Parathyroid adenoma (tissue), 2 donors: ENCODE results near the gene SPOCD1.

Experiments used
- H2AFZ ChIP-seq: fragments of 300-600 bp; sonication (generic); one replicate; pipeline ENCODE4 v1.7.0; 2017; ENCODE audit warnings: antibody characterized with exemption, mild to moderate bottlenecking
- H3K27ac ChIP-seq: fragments of 300-600 bp; sonication (generic); one replicate; pipeline ENCODE4 v1.7.0; 2017
- H3K27me3 ChIP-seq: fragments of 300-600 bp; sonication (generic); one replicate; pipeline ENCODE4 v1.7.0; 2017; ENCODE audit warnings: low read length; ENCODE audit not compliant: control insufficient read depth, insufficient read depth
- H3K36me3 ChIP-seq: fragments of 300-600 bp; sonication (generic); one replicate; pipeline ENCODE4 v1.7.0; 2017; ENCODE audit warnings: low read length; ENCODE audit not compliant: control insufficient read depth, insufficient read depth
- H3K4me1 ChIP-seq: fragments of 300-600 bp; sonication (generic); one replicate; pipeline ENCODE4 v1.7.0; 2017; ENCODE audit warnings: control low read depth
- H3K4me2 ChIP-seq: fragments of 300-600 bp; sonication (generic); one replicate; pipeline ENCODE4 v1.7.0; 2017; ENCODE audit warnings: low read length
- H3K4me3 ChIP-seq: fragments of 300-600 bp; sonication (generic); one replicate; pipeline ENCODE4 v1.7.0; 2017; ENCODE audit warnings: low read depth, low read length
- H3K79me2 ChIP-seq: fragments of 300-600 bp; sonication (generic); one replicate; pipeline ENCODE4 v1.7.0; 2017; ENCODE audit warnings: control low read depth
- H3K9ac ChIP-seq: fragments of 300-600 bp; sonication (generic); one replicate; pipeline ENCODE4 v1.7.0; 2017; ENCODE audit warnings: mild to moderate bottlenecking
- H3K9me3 ChIP-seq: fragments of 300-600 bp; sonication (generic); one replicate; pipeline ENCODE4 v1.7.0; 2017; ENCODE audit warnings: low read length; ENCODE audit not compliant: control insufficient read depth
- TF ChIP-seq, protein P1 (sequence below): fragments of 300-600 bp; sonication (generic); IDR thresholded peaks from one replicate; pipeline ENCODE4 v1.7.0; 2017; ENCODE audit warnings: antibody characterized with exemption, mild to moderate bottlenecking
- donor health status: primary hyperparathyroidism.

SPOCD1 gene

DNA sequence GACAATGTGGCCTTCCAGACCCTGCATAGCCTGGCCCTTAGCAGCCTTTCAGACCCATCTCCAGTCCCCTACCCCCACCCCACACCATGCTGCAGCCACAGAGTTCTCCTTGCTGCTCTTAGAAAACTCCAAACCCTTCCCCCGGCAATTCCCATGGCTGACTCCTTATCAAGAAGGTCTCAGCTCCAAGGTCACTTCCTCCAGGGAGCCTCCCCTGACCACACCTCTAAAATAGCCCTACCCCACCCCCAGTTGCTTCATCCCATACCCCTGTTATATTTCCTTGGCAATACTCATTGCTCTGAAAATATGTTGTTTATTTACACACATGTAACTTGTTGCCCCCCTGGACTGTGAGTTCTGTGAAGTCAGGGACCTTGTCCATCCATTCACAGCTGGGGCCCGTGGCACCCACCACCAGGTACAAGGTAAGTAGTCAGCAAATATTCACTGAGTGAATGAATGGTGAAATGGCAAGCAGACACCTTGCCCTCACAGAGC, 47.4 kb downstream of the SPOCD1 start:
- no peak overlapping the region for H2AFZ ChIP-seq
- peaks cover 9% of the 10 kb centered on the region for H3K27me3 ChIP-seq
- H3K9ac ChIP-seq, result no peak overlapping the region
- H3K79me2 ChIP-seq, result no peaks in the 10 kb centered on the region
- TF ChIP-seq, protein P1, sequence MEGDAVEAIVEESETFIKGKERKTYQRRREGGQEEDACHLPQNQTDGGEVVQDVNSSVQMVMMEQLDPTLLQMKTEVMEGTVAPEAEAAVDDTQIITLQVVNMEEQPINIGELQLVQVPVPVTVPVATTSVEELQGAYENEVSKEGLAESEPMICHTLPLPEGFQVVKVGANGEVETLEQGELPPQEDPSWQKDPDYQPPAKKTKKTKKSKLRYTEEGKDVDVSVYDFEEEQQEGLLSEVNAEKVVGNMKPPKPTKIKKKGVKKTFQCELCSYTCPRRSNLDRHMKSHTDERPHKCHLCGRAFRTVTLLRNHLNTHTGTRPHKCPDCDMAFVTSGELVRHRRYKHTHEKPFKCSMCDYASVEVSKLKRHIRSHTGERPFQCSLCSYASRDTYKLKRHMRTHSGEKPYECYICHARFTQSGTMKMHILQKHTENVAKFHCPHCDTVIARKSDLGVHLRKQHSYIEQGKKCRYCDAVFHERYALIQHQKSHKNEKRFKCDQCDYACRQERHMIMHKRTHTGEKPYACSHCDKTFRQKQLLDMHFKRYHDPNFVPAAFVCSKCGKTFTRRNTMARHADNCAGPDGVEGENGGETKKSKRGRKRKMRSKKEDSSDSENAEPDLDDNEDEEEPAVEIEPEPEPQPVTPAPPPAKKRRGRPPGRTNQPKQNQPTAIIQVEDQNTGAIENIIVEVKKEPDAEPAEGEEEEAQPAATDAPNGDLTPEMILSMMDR, result no peak
- H3K36me3 ChIP-seq, result no peaks in the 10 kb centered on the region
- no peaks in the 10 kb centered on the region for H3K9me3 ChIP-seq
- H3K4me1 ChIP-seq, result peaks cover 4% of the 10 kb centered on the region
- no peak overlapping the region for H3K4me2 ChIP-seq
- H3K27ac ChIP-seq, result no peak overlapping the region
- H3K4me3 ChIP-seq, result no peak overlapping the region

- H3K9me3 ChIP-seq, result no peaks in the 10 kb centered on the region
- no peak overlapping the region for H3K4me3 ChIP-seq
- TF ChIP-seq, protein P1, result no peak
- no peak overlapping the region for H3K9ac ChIP-seq
- no peak overlapping the region for H3K27ac ChIP-seq
- no peak overlapping the region for H2AFZ ChIP-seq
- H3K27me3 ChIP-seq, result no peaks in the 10 kb centered on the region
- no peaks in the 10 kb centered on the region for H3K79me2 ChIP-seq
- peaks cover 5% of the 10 kb centered on the region for H3K4me1 ChIP-seq
- H3K4me2 ChIP-seq, result no peak overlapping the region
- H3K36me3 ChIP-seq, result no peaks in the 10 kb centered on the region
Observed at GRCh38 chr1:31767225-31767624, 48.6 kb downstream of the SPOCD1 start.

DNA sequence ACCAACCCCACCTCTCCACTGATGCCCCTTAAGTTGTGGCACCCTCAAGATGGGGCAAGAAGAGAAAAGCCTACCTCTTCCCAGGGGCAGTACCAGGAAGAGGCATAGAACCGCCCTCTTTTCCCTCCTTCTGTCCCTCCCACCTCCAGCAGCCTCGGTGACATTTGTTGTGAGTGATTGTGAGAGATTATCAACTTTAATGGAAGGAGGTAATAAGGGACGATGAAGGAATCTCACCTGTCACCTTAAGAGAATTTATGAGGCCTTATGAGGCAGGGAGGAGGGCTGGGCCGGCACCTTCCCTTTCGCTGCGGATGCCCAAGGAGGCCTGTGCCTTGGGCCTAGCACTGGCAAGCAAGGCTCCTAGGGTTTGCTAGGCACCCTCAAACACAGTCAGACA, 50.3 kb downstream of the SPOCD1 start:
- Histone ChIP-seq H3K9me3 (no peaks in the 10 kb centered on the region), H3K4me3 (no peak overlapping the region), H3K36me3 (no peaks in the 10 kb centered on the region), H2AFZ (no peak overlapping the region), H3K9ac (no peak overlapping the region), H3K4me1 (peaks cover 5% of the 10 kb centered on the region), H3K79me2 (no peaks in the 10 kb centered on the region), H3K27ac (no peak overlapping the region), H3K4me2 (no peak overlapping the region), H3K27me3 (no peaks in the 10 kb centered on the region)
- TF ChIP-seq, protein P1, result no peak

DNA sequence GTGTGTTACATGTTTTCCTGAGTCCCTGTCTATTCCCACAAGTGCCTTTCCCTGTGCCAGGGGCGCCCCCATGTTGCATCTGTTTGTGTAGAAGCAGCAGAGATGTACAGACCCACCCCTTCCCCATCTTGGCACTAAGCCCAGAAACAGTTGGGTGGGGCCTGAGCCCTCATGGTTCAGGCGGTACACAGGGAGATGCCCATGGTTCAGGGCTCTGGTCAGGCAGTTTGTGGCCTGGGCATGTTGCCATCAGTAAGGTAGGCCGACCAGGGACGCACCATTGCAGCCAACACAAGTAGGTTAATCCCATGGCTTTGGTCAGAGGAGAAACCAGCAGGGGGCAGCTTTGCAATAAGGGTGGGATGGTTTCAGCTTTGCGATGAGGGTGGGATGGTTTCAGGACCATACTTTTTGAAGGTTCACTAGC, 50.8 kb downstream of the SPOCD1 start:
- Histone ChIP-seq H3K4me1 (peaks cover 3% of the 10 kb centered on the region), H3K27ac (no peak overlapping the region), H3K9me3 (no peaks in the 10 kb centered on the region), H3K27me3 (no peaks in the 10 kb centered on the region), H3K4me3 (no peak overlapping the region), H3K79me2 (no peaks in the 10 kb centered on the region), H3K9ac (no peak overlapping the region), H3K4me2 (no peak overlapping the region), H2AFZ (no peak overlapping the region), H3K36me3 (no peaks in the 10 kb centered on the region)
- TF ChIP-seq, protein P1, result no peak

- Histone ChIP-seq H2AFZ (peak within 1 kb of the TSS; percentile 56), H3K79me2 (no peaks in the 10 kb centered on the region), H3K9ac (no peak within 1 kb of the TSS), H3K4me2 (peak within 1 kb of the TSS; percentile 74), H3K4me3 (peak within 1 kb of the TSS; percentile 44), H3K9me3 (no peaks in the 10 kb centered on the region), H3K36me3 (no peaks in the 10 kb centered on the region), H3K27ac (no peak within 1 kb of the TSS), H3K4me1 (peaks cover 2% of the 10 kb centered on the region), H3K27me3 (no peaks in the 10 kb centered on the region)
- TF ChIP-seq, protein P1, result no peak
Observed at GRCh38 chr1:31764312-31765040, 51.3 kb downstream of the SPOCD1 start, which contains the start of gene ADGRB2. TSS of gene ADGRB2 (minus strand) at chr1:31764340. CDS start at chr1:31757221, 7,119 bp downstream.
